ENCODE data around the gene MAP2K3.

MAP2K3 gene

DNA sequence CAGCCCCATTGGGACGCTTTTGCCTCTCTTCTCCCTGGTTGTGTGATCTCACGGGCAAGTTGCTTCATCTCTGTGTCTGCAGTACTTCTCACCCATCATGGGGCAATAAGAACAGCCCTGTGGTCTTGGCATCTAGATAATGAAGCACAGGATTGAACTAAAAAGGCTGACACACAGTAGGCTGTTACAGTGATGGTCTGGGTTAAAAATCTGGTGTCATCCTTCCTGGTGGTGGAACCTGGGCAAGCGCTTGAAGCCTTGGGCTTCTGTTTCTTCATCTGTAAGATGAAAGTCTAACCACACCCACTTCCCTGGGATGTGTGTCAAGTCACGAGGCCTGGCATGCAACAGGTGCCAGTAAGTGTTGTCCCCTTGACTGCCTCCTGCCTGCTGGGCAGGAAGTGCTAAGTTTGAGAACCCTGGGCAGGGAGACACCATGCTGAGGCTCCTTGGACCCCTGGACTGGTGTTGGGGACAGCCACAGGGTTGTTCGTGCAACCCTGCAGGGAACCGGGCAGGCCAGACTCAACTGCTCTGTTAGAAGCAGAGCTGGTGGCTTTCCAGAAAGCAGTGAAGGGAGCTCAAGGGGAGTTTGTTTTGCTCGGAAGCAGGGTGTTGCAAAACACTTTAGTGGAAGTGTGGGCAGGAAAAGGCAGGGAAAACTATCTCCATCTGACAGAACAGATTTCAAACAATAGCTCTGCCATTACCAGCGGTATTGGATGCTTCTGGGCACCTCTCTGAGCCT, 5.9 kb upstream of the MAP2K3 start:
- CTCF ChIA-PET: interaction anchor here (0.5 to 5.1 kb wide), 16 partner anchors 9 to 239 kb away, joined by 3 to 63 read pairs (median 5); partner anchors contain the start of genes DHRS7B and TMEM11

DNA sequence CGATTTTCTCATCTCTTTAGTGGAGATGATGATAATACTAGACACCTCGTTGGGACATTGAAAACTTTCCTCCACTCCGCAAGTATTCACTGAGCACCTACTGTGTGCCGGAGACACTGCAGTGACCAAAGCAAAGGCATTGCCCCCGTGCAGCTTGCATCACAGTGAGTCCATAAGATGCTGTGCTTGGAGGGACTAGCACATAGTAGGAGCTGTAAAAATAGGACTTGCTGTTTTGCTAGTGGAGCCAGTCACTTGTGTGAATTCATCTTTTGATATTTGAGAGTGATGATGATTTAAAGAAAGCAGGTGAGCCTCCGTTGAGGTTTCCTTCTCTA, 5.3 kb upstream of the MAP2K3 start:
- ChIA-PET CTCF (interaction anchor here (0.6 to 5.1 kb wide), 18 partner anchors 9 to 238 kb away, joined by 3 to 63 read pairs (median 4); partner anchors contain the start of genes DHRS7B and TMEM11), POLR2A (interaction anchor here (1.4 kb wide), 1 partner anchor 26 kb away, joined by 7 read pairs; the partner anchor contains the start of gene NATD1)
- Histone ChIP-seq H3K4me3 (ENCODE audit: low read depth, low read length) (no peak overlapping the region), H3K9me3 (ENCODE audit: control insufficient read depth, insufficient read depth, low read depth, low read length) (no peaks in the 10 kb centered on the region), H3K27ac (ENCODE audit: extremely low read depth, low read depth, low read length) (no peak overlapping the region), H3K36me3 (ENCODE audit: control insufficient read depth in 2 of 2, insufficient read depth in 1 of 2, low read length in 2 of 2) (no peaks in the 10 kb centered on the region), H3K4me1 (ENCODE audit: control insufficient read depth, insufficient read depth, low read length) (peaks cover 9% of the 10 kb centered on the region)
- TF ChIP-seq ZNF629 (tag by site-specific recombination; IDR thresholded peaks at IDR 0.05) (no peak), ZNF132 (tag by site-specific recombination; IDR thresholded peaks at IDR 0.05; ENCODE audit: borderline replicate concordance) (no peak), ZNF792 (tag by site-specific recombination; IDR thresholded peaks at IDR 0.05) (no peak), ZNF610 (tag by site-specific recombination; IDR thresholded peaks at IDR 0.05; ENCODE audit: borderline replicate concordance) (no peak), ZNF404 (tag by site-specific recombination; IDR thresholded peaks at IDR 0.05) (no peak), ZNF324 (tag by site-specific recombination; IDR thresholded peaks at IDR 0.05) (no peak), ZNF214 (tag by site-specific recombination; IDR thresholded peaks at IDR 0.05; ENCODE audit: borderline replicate concordance) (no peak), KLF1 (tag by site-specific recombination; IDR thresholded peaks at IDR 0.05) (no peak), GLIS2 (tag by site-specific recombination; IDR thresholded peaks at IDR 0.05) (no peak), YY1 (tag by site-specific recombination; IDR thresholded peaks at IDR 0.05) (no peak), ZNF830 (tag by site-specific recombination; IDR thresholded peaks at IDR 0.05; ENCODE audit: low read depth) (no peak), ZNF658 (tag by site-specific recombination; IDR thresholded peaks at IDR 0.05) (no peak), ZBTB17 (tag by site-specific recombination; IDR thresholded peaks at IDR 0.05) (no peak), ZBTB48 (tag by site-specific recombination; IDR thresholded peaks at IDR 0.05) (no peak), ZIC2 (tag by site-specific recombination; IDR thresholded peaks at IDR 0.05) (no peak), MZF1 (tag by site-specific recombination; IDR thresholded peaks at IDR 0.05; ENCODE audit: borderline replicate concordance) (no peak), ZNF701 (tag by site-specific recombination; IDR thresholded peaks at IDR 0.05) (no peak)
- TF ChIP-seq, protein P1, sequence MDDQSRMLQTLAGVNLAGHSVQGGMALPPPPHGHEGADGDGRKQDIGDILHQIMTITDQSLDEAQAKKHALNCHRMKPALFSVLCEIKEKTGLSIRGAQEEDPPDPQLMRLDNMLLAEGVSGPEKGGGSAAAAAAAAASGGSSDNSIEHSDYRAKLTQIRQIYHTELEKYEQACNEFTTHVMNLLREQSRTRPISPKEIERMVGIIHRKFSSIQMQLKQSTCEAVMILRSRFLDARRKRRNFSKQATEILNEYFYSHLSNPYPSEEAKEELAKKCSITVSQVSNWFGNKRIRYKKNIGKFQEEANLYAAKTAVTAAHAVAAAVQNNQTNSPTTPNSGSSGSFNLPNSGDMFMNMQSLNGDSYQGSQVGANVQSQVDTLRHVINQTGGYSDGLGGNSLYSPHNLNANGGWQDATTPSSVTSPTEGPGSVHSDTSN (CRISPR knock-in tag; IDR thresholded peaks at IDR 0.05): no peak

More for the DNA sequence above, 5.9 kb upstream of the MAP2K3 start:
- peak; percentile 97 for TF ChIP-seq SCRT1 (tag by site-specific recombination; IDR thresholded peaks at IDR 0.05; ENCODE audit: borderline replicate concordance)
- peak; percentile 85 for TF ChIP-seq ZIC2 (tag by site-specific recombination; IDR thresholded peaks at IDR 0.05)
- TF ChIP-seq, protein P2, sequence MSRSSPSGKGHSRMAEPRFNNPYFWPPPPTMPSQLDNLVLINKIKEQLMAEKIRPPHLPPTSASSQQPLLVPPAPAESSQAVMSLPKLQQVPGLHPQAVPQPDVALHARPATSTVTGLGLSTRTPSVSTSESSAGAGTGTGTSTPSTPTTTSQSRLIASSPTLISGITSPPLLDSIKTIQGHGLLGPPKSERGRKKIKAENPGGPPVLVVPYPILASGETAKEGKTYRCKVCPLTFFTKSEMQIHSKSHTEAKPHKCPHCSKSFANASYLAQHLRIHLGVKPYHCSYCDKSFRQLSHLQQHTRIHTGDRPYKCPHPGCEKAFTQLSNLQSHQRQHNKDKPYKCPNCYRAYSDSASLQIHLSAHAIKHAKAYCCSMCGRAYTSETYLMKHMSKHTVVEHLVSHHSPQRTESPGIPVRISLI (tag by site-specific recombination; IDR thresholded peaks at IDR 0.05): no peak
- no peak for TF ChIP-seq ZNF155 (tag by site-specific recombination; IDR thresholded peaks at IDR 0.05)
- peak; percentile 99 for TF ChIP-seq SCRT2 (tag by site-specific recombination; IDR thresholded peaks at IDR 0.05)
- Histone ChIP-seq H3K36me3 (ENCODE audit: control insufficient read depth in 2 of 2, insufficient read depth in 1 of 2, low read length in 2 of 2) (no peaks in the 10 kb centered on the region), H3K27ac (ENCODE audit: extremely low read depth, low read depth, low read length) (no peak overlapping the region), H3K4me1 (ENCODE audit: control insufficient read depth, insufficient read depth, low read length) (peaks cover 9% of the 10 kb centered on the region), H3K9me3 (ENCODE audit: control insufficient read depth, insufficient read depth, low read depth, low read length) (no peaks in the 10 kb centered on the region), H3K4me3 (ENCODE audit: low read depth, low read length) (no peak overlapping the region)
- POLR2A ChIA-PET: interaction anchor here (1.4 kb wide), 1 partner anchor 26 kb away, joined by 7 read pairs; the partner anchor contains the start of gene NATD1

All from HEK293 (cell line).